SW480 (cell line): ENCODE measurements around the gene TSPYL4.
"Not testable (repeated sequence)": the region's sequence is repeated elsewhere in the genome, so short reads cannot be mapped to it uniquely, and the experiment has no call there.

Experiments used
- DNase-seq: peaks from one replicate; pipeline ENCODE4 v3.0.0-alpha.2; 2016; ENCODE audit warnings: low spot score

The TSPYL4 gene

DNA sequence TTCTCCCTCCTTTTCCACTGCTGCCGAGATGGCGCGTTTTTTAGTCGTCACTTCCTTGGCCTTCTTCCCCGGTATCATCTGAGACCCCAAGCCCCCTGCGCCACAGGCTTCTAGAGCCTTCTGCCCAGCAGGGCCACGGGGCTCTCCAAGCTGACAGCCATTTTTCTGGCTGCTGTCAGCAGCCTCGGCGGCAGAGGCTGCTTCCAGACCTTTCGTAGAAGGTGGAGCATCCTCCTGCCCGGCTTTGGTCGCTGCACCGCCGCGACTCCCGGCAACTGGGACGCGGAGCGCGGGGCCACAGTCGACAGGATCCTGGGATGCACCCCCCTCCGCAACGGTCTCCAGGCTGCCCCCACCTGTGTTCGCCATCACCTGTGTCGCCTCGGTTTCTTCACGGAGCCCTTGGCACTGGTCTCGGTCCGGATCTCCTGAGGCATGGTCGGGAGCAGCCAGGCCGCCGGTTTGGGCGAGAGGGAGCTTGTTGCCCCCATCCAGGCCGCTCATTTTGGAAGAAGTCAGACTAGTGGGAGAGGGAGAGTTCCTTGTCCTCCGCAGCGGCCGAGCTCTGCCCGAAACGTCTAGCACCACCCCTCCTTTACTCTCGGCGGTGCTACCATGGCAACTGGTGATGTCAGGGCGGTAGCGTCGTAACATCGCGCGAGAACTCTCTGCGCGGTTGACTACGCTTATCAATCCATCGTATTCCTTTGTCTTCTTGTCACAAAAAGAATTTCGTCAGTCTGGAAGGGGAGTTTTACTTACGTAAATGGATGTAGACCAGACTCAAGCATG, at the start of gene TSPYL4:
TSS of gene TSPYL4 (minus strand) at position 571 of the 792 bp plus-strand sequence. CDS start at position 504, 67 bp downstream.
- peak; percentile 89 for DNase-seq

- no peak for DNase-seq
Observed at GRCh38 chr6:116301104-116301503, 47.2 kb upstream of the TSPYL4 start.

DNA sequence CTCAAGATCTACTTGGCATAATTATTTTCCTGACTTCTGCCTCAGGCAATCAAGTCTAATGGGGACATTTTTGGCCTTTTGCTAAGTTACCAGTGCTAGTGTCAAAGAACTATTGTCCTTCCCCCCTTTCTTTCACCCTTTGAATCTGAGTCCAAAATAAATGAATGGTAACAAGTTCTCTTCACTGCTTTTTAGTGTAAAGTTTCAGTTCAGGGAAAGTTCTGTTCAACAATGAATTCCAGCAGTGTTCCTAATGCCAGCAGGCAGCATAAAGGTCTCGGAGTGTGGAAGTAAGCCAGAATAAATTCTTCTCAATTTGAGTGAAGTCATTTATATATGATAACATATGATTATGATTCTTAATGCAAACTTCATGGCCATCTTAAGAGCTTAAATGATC, 46.7 kb upstream of the TSPYL4 start:
- no peak for DNase-seq

DNA sequence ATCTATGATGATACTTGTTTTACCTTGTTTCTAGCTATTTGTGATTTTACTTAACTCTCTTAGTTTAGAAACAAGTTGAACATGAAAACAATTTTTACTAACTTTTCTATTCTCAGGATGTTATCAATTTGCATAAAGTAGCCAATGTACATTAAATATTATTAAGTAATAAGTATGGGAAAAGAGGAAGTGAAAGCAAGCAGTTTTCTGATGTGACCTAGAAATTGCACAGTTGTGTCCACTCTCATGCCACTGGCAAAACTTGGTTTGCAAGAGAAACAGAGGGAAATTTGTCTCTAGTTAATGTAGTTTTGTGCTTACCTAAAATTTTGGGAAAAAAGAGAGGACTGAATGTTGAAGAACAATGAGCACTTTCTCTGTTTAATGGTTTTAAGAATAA, 45.1 kb upstream of the TSPYL4 start:
- no peak for DNase-seq

DNA sequence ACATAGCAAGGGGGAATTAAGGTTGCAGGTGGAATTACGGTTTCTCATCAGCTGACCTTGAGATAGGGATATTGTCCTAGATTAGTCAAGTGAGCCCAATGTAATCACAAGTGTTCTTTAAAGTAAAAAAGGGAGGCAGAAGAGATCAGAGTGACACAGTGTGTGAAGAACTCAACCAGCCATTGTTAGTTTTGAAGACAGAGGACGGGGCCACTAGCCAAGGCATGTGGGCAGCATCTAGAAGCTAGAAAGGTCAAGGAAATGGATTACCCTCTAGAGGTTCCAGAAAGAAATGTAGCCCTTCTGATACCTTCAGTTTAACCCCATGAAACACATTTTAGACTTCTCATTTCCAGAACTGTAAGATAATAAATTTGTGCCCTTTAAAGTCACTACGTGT, 44.4 kb upstream of the TSPYL4 start:
- no peak for DNase-seq

DNA sequence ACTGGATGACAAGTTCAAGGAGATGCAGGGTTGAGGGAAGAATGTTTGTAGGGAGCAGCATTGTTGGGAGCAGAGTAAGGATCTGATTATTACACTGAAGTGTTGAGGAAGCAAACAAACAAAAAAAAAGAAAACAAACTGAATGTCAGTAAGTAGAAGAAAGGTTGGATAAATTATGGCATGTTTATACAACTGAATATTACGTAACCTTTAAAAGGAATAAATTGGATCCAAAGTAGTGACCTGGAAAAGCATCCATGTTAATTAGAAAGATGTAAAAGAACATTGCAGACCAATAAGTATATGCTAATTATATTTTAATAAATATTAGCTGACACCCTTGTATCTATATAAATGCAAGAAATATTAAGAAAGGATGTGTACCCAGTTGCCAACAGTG, 38.7 kb upstream of the TSPYL4 start:
- DNase-seq: no peak

DNA sequence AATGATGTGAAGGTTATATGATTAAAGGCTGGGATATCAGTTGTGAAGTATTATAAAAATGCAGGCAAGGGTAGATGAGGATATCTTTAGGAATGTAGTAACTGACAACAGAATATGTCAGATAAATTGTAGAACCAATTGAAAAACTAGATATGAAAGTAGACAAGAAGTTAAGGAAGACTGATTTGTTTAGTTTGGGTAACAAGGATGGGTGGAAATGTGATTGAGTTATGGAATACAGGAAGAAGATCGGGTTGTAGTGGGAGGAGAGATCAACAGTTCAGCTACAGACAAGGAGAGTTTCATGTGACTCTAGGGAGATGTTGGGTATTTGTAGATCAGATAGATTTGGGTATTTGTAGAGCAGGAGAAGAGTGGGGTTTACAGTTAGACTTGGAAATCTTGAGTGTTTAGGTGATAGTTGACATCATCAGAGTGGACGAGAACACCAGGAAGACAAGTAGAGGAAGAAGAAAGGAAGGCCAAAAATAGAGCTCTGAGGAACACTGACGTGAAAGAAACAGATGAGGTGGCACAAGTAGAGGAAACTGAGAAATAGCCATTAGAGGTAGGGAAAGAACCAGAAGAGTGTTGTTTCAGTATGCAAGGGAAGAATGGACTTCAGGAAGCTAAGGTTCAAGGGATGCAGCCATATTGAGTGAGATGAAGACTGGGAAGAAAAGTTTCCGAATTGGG, 38.0 kb upstream of the TSPYL4 start:
- no peak for DNase-seq

DNA sequence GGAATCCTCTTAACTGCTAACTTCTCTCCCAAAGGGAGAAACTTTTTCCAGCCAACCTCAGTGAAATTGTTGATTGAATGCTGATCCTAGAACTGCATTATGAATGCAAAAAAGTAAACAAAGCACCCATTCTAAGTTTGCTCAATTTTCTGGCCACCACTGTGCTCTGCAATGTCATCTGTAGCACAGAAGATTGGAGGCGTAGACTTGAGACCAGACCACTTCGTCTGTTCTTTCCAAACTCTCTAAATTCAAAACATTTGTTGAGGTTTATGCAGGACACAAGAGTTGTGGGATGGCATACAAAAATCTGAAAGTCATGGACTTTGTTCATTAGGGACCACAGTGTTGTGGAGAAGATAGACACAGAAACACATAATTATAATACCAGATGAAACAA, 36.9 kb upstream of the TSPYL4 start:
- DNase-seq: no peak

GRCh38 chr6:116289876-116290275, 36.0 kb upstream of the TSPYL4 start:
- DNase-seq: no peak

DNA sequence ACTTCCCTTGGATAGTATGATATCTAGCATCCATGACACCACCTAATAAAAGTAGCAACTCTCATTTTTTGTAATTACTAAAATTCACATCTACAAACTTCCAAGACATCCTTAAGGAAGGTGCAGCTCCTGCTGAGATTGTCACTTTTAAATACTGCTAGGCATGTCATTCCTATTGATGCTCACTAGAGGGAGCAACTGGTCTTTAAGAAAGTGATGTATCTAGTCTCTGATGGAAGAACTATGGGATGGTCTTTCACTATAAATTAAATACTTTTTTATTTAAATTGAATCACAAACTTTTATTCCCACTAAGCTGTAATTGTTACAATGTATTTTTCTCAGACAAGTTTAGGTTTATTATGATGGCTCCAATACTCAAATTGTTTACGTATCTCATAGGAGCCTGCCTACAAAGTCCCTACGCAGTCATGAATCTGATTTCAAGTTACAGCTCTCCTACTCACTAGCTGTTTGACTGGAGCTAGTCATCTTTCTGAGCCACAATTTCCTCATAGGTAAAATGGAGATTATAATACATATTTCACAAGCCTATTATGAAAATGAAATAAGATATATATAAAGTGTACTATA, 33.9 kb upstream of the TSPYL4 start:
- peak; percentile 35 for DNase-seq

DNA sequence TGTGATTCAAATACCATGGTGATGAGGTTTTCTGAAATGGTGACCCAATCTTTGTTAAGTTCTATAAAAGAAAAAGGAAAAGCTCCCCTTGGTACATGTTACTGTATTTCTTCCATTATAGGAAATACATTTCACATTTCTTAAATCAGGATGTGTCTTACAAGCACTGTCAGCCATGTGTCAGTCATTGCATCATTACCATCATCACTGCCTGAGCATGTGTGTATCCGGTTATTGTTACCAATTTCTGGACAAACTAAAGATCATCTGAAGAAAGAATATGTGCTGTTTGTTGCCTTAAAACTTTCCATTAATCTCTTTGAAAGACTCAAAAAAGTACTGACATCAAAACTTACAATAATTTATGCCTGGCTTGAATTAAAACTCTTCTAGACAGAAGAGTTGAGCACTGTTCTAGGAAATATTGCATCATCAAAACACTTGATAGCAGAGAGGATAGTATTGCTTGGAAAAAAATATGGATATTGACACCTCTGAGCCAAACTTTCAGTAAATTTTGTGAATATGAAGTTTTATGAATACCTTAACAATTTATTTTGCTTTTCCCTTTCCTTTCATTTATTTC, 33.0 kb upstream of the TSPYL4 start:
- DNase-seq: no peak

DNA sequence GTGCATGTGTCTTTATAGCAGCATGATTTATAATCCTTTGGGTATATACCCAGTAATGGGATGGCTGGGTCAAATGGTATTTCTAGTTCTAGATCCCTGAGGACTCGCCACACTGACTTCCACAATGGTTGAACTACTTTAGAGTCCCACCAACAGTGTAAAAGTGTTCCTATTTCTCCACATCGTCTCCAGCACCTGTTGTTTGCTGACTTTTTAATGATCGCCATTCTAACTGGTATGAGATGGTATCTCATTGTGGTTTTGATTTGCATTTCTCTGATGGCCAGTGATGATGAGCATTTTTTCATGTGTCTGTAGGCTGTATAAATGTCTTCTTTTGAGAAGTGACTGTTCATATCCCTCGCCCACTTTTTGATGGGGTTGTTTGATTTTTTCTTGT, 31.1 kb upstream of the TSPYL4 start:
- not testable (repeated sequence) for DNase-seq

DNA sequence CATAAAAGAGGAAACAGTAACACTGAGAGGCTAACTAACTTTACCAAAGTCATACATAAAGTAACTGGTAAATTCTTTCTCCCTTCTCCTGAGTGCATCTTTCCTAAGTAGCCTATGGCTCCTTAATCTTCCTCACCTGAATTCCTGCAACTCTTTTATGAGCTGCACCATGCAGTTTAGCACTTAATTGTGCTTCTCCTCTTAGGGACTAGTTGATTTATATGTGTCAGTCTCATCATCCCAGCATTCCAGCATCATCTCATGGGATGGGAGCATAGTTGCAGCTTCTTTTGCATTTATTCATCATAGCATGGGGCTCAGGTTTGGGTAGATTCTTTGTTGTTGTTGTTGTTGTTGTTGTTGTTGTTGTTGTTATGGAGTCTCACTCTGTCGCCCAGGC, 29.3 kb upstream of the TSPYL4 start:
- DNase-seq: no peak

DNA sequence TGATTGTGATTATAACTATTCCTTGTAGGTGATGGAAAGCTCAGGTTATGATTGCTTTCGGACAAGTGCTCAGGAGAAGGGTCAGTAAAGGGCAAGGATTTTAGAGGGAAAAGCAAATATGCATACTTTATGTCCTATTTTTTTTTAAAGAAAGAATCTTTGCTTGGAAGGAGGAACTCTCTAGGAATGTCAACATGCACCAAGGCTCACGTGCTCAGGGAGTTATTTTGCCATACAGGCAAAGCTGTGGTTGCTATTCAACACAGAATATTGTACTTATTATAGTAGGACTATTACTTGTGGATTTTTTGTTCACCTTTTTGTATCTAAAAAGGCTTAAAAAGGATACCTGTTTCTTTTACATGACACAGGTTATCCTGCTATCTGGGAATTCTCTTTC, 28.8 kb upstream of the TSPYL4 start:
- DNase-seq: no peak

- no peak for DNase-seq
Observed at GRCh38 chr6:116280933-116281316, 27.1 kb upstream of the TSPYL4 start.

GRCh38 chr6:116280161-116280932, 26.5 kb upstream of the TSPYL4 start:
- DNase-seq: peak; percentile 2

DNA sequence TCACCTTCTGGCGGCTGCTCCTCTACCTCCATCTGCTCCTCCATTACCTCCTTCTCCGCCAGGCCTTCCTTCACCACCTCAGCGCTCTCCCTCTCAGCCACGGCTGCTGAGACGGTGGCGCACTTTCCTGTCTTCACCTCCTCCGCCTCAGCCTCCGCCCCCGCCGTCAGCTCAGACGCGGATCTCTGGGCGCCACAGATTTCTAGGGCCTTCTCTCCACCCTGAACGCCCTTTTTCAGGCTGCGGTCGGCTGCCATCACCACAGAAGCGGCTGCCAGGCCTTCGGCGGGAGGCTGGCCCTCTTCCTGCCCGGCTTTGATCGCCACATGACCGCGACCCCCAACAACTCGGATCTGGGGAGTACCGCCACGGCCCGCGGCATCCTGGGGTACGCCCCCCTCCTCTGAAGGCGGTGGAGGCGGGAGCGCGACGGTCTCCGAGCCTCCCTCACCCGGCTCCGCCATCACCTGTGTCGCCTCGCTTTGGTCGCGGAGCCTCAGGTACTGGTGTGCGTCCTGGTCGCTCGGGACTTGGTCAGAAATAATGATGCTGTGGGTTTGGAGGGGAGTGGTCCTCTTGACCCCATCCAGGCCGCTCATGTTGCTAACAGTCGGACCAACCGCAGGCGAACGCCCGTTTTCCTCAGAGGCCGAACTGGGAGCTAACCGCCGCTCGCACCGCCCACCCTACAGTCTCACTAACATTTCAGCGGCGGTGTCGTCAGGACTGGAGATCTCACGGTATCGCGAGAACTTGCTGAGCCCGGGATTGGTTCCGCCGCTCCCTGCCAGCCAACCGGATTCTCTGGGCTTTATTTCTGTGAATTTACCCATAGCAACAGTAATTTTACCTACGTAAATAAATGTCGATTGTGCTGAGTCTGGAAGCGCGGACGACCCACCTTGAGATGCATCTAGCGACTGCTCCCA, 25.6 kb upstream of the TSPYL4 start, which contains the start of gene TSPYL1:
TSS of gene TSPYL1 (minus strand) at position 699 of the 929 bp plus-strand sequence. CDS start at position 599, 100 bp downstream.
- peak; percentile 92 for DNase-seq

DNA sequence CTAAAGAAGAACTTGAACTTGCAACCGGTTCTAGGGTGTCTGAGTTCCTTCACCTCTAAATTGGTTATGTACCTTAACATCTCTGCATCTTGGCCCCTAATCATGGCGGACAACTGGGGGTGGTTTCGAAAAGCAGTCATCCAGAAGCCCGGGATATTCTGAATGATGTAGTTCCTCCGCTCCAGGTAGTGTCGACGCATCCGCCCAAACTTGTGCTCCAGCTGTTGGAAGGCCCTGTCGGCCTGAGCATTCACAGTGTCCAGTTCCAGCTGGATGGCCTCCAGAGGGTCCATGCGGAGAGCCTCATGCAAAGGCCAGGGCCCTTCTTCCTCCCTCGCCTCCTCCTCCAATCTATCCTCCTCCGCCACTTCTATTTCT, 25.0 kb upstream of the TSPYL4 start:
- peak; percentile 0 for DNase-seq

- DNase-seq: no peak
Observed at GRCh38 chr6:116278481-116278829, 24.6 kb upstream of the TSPYL4 start.

DNA sequence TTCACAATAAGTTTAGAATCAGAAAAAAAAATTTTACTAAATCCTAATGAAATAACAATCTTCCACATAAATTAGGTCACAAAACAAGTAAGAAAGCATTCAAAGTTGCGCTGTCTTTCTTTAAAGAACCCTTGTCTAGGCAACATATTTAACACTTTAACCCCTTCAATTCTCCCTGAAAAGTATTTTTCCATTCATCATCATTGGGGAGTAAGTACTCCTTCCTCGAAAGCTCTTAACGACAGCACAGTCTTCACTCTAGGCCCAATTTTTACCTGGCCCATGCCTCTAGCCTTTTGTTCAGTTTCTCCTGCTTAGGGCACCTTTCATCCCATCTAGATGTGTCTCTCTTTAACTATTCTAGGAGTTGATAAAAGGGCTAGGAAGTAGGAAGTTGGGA, 23.2 kb upstream of the TSPYL4 start:
- DNase-seq: no peak

DNA sequence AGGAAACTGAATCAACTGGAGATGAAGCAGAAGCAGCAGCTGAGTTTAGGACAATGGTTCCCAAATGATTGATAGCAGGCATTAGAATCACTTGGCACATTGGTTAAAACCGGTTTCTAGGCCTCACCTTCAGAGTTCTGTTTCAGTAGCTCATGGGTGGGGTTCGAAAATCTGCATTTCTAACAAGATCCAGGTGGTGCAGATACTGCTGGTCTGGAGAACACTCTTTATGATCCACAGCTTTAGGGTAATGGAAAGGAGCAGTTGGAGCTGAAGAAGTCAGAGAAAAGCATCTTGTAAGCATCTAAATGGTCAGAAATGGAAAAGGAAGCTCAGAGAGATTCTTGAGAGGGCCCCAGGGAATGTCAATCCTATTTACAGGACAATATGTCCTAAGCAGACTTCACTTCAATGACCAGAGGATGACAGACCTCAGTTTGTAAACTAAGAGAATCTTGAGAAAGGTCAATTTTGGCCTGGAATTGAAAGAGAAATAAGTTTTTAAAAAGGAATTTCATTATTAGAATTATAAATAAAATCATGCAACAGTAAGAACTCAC, 17.4 kb upstream of the TSPYL4 start:
- no peak for DNase-seq
